H54 (cell line): Measurements from ENCODE around the gene GPI.
"Not testable (repeated sequence)": the region's sequence is repeated elsewhere in the genome, so short reads cannot be mapped to it uniquely, and the experiment has no call there.

Experiments used
- DNase-seq: peaks from one replicate; pipeline ENCODE4 v3.0.0; 2011; ENCODE audit warnings: low spot score, mixed read lengths; ENCODE audit not compliant: insufficient read length
- FAIRE-seq: peaks from 3 replicates; lab custom pipeline; 2011; peaks lifted over from hg19 to GRCh38; lab: Jason Lieb, UNC
- POLR2A ChIP-seq: IDR thresholded peaks from 2 replicates; pipeline ENCODE4 v1.6.1; 2011; ENCODE audit warnings: low read depth, mild to moderate bottlenecking, low read length

GPI gene

DNA sequence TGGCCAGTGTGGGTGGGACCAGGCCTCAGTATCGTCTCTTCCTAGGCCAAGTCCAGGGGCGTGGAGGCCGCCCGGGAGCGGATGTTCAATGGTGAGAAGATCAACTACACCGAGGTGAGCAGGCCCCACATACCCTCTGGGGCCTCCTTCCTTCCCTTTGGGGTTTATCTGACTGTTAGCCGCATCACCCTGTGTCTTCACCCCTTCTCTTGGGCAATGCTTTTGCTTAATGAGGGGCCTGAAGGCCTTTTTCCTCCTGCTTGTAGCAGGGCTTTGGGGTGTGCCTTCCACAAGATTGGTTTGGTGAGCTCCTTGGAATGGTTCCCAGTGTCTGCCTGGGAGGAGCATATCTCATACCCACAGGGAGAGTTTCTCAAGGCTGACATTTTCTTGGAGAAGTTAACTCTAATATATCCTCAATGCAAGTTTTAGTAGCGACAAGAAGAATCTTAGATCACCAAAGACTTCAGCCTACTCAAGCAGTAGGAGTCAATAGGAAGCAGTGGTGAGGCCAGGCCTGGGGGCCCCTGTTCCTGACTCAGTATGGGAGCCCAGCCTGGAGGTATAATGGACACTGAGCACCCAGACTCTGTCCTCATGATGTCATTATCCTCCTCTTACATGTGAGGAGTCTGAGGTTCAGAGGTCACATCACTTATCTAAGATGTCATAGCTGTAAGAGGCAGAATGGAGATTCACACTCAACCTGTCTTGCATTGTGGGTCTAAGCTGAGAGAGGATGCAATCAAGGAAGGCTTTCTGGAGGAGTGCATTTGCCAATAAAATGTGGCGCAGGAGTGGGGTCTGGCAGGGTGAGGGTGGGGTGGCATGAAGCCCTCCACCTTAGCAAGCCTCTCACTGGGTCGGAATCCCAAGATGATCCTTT lies 2.0 kb downstream of the GPI start:
- DNase-seq (no peak), FAIRE-seq (no peak)
- no peak for TF ChIP-seq POLR2A

- FAIRE-seq = no peak
- no peak for TF ChIP-seq POLR2A
- no peak for DNase-seq
Measured at GRCh38 chr19:34367624-34367957, 2.6 kb downstream of the GPI start.

- no peak for TF ChIP-seq POLR2A
- FAIRE-seq (no peak), DNase-seq (no peak)
Measured at GRCh38 chr19:34368338-34368737, 3.3 kb downstream of the GPI start.

DNA sequence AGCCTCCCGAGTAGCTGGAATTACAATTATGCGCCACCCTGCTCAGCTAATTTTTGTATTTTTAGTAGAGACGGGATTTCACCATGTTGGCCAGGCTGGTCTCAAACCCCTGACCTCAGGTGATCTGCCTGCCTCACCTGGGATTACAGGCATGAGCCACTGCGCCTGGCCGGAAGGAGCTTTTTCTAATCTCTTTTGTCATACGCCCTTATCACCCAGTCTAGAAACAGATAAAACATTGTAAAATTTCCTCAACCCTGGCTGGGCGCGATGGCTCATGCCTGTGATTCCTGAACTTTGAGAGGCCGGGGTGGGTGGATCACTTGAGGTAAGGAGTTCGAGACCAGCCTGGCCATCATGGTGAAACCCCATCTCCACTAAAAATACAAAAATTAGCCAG lies 4.2 kb downstream of the GPI start:
- not testable (repeated sequence) for FAIRE-seq, DNase-seq

DNA sequence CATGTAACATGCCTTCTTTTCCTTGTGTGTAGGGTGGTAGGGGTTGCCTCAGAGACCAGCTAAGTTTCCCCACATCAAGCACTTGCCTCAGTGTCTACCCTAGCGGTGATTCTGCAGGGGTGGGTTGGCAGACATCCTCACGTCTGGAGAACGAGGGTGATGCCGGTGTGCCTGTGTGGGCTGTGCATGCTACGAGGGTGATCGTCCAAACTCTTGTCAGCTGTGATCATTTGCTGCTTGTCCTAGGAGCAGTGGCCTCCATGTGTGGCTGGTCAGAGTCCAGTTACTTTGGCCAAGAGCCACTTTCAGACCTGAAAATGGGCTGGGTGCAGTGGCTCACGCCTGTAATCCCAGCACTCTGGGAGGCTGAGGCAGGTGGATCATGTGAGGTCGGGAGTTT lies 5.1 kb downstream of the GPI start:
- no peak for TF ChIP-seq POLR2A
- FAIRE-seq = no peak
- DNase-seq = no peak

DNA sequence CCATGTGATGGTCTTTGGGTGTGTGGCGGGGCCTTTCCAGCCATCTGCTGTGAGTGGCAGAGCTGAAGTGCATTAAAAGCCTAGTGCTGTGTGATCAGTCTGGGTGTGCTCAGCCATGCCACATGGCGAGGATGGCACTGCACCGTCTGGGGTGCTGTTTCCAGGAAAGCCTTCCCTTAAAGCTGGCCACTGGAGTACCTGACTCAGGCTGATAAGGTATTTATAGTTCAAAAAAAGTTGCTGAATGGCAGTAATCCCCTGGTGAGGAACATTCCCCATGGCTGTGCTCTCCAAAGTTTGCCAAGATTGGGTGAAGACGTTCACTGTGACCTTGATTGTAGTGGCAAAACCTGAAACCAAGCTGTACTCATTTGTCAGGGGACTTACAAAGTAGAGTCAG lies 6.0 kb downstream of the GPI start:
- no peak for FAIRE-seq
- DNase-seq = no peak
- TF ChIP-seq POLR2A = no peak

GRCh38 chr19:34373601-34374288 lies 8.7 kb downstream of the GPI start:
- FAIRE-seq = no peak

GRCh38 chr19:34375598-34375997 lies 10.6 kb downstream of the GPI start:
- DNase-seq (no peak), FAIRE-seq (no peak)
- no peak for TF ChIP-seq POLR2A

More at GRCh38 chr19:34373601-34374288, 8.7 kb downstream of the GPI start:
- no peak for DNase-seq
- TF ChIP-seq POLR2A = no peak

DNA sequence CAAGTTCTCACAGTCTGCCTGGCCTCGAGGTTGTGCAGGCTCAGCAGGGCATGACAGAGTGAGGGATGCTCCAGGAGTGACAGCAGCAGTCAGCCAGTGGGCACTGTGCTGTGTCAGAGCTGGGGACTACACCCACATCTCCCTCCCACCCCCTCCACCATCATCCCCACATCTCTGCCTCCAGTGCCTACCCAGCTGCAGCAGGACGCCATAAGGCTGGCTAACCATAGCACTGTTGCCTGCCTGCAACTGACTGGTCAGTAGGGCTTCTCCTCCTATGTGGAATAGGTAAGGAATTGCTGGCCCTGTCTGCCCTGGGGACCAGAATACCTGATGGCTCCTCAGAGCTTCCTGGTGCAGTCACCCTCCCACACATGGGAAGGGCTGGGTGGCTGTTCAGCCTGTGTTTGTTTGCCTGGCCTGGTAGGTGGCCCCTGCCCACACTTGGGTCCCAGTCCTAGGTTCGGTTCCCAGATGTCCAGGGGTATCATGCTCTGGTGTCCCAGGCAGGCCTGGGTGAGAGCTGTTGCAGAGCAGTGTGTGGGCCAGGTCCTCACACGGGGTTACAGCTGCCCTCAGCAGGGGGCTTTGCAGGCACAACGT lies 15.7 kb downstream of the GPI start:
- FAIRE-seq (no peak), DNase-seq (no peak)
- TF ChIP-seq POLR2A = no peak

DNA sequence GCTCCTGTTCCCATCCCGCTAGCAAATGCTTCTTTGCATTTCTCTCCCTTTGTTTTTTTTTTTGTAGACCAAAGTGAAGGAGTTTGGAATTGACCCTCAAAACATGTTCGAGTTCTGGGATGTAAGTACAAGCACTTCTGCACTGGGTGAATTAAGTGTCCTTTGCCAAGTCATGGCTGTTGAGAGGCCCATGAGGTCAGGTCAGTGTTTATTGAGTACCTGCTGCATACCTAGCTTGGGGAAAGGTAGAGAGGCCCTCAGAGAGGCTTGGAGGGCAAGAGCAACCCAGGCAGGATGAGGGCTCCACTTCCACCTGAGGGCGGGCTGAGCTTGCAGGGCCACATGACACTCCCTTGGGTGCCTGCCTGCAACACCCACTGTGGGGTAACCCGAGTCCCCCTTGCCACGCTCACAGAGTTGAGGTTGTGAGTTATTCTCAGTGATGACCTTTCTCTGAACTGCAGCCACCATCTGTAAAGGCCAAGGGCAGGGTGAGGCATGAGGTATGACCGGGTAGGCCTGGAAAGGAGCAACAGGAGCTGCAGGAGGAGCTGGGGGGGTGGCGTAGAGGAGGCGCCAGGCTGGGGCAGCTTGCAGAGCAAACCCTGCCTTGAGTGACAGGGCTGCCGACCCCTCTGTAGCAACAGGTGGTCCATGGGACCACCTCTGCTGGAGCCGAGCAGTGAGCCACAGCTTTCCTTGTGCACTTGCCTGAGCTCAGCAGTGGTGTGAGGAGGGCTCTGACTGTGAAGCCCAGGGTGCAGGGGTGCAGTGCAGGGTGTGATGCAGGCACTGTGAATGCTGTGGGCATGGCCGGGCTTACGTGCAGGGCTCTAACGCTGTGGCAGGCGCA lies 16.6 kb downstream of the GPI start:
- no peak for TF ChIP-seq POLR2A
- FAIRE-seq = no peak
- no peak for DNase-seq

GRCh38 chr19:34382471-34382870 lies 17.5 kb downstream of the GPI start:
- no peak for TF ChIP-seq POLR2A
- no peak for DNase-seq
- FAIRE-seq = no peak

DNA sequence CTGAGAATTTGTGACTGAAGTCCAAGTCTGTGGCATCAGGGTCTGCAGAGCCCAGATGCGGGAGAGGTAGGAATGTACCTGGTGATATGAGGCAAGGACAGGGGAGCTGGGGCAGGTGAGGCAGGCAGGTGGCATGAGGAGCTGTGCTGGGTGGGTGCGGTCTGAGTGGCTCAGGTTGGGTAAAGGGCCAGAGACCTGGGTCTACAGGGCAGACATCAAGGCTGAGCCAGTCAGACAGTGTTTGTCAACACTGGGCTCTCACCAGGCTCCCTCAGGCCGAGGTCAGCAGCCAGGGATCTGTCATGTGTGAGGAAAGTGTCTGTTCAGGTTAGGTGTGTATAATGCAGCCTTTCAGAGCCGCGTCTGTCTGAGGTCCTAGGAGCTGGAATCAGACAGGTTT lies 18.6 kb downstream of the GPI start:
- DNase-seq = no peak
- FAIRE-seq = no peak
- TF ChIP-seq POLR2A = no peak

- DNase-seq = no peak
- no peak for FAIRE-seq
- no peak for TF ChIP-seq POLR2A
Measured at GRCh38 chr19:34386645-34387445, 21.8 kb downstream of the GPI start.
